Lung (tissue), 12 donors: ENCODE results near the gene BCL11A. TPM values are rescaled to one million over a fixed set of nuclear protein-coding genes. Genes with fewer than 3 reads are reported as not detected.

ENCODE experiments used
- ATAC-seq: fragments of 200-7000 bp; cut with Tn5 transposase; one replicate; pipeline ENCODE4 v1.9.1; 2020; ENCODE audit warnings: moderate number of reproducible peaks; ENCODE audit not compliant: insufficient read depth, low FRiP score
- DNase-seq, 3 donors: peaks; one replicate each; pipeline ENCODE4 v3.0.0-alpha.2; 2013 to 2017
- H3K27ac ChIP-seq, 2 donors: one replicate each; pipeline ENCODE4 v1.5.1; 2013; ENCODE audit warnings: mild to moderate bottlenecking in 2 of 2, moderate library complexity in 2 of 2, control low read depth in 1 of 2, inconsistent platforms in 1 of 2, low read depth in 1 of 2, low read length in 1 of 2
- H3K27me3 ChIP-seq, 3 donors: one replicate each; pipeline ENCODE4 v1.5.1; 2013; ENCODE audit warnings: low read length in 2 of 3; ENCODE audit not compliant: control insufficient read depth in 3 of 3, insufficient read depth in 3 of 3
- H3K36me3 ChIP-seq, 4 donors: one replicate each; pipeline ENCODE4 v1.5.1; 2013; ENCODE audit warnings: low read length in 4 of 4, mild to moderate bottlenecking in 1 of 4, moderate library complexity in 1 of 4; ENCODE audit not compliant: control insufficient read depth in 4 of 4, insufficient read depth in 4 of 4
- H3K4me1 ChIP-seq, 5 donors: one replicate each; pipeline ENCODE4 v1.5.1; 2013; ENCODE audit warnings: low read length in 5 of 5, mild to moderate bottlenecking in 2 of 5, moderate library complexity in 1 of 5; ENCODE audit not compliant: control insufficient read depth in 5 of 5, insufficient read depth in 5 of 5
- H3K4me3 ChIP-seq: one replicate; pipeline ENCODE4 v1.5.1; 2013; ENCODE audit warnings: mild to moderate bottlenecking, control low read depth, moderate library complexity
- H3K9ac ChIP-seq, 2 donors: one replicate each; pipeline ENCODE4 v1.5.1; 2013; ENCODE audit warnings: low read length in 2 of 2, control low read depth in 1 of 2; ENCODE audit not compliant: insufficient read depth in 1 of 2
- H3K9me3 ChIP-seq, 4 donors: one replicate each; pipeline ENCODE4 v1.5.1; 2013; ENCODE audit warnings: low read length in 3 of 4, mild to moderate bottlenecking in 1 of 4, moderate library complexity in 1 of 4; ENCODE audit not compliant: control insufficient read depth in 4 of 4, insufficient read depth in 3 of 4
- WGBS, 2 donors: extraction: QIAGEN DNeasy Blood & Tissue Kit; methylation state at CpG; one replicate each; pipeline ENCODE4 v1.1.7; 2013; 5-methylcytosine and 5-hydroxymethylcytosine counted together
- polyA plus RNA-seq, 2 donors: library from polyadenylated mRNA; stranded (reverse); fragments of 200-250 nt; gene quantifications; one replicate each; pipeline ENCODE4 v1.2.1, GENCODE V29; 2013
- total RNA-seq, 2 donors: library from RNA; depleted of rRNA in 1 of 2; stranded (reverse); fragments of >200 nt in 1 of 2; gene quantifications; one replicate each; pipeline ENCODE4 v1.2.1, GENCODE V29; 2014 to 2021
- TF ChIP-seq, protein P1 (sequence below): IDR thresholded peaks from 2 replicates; pipeline ENCODE4 v1.5.1; 2012; ENCODE audit warnings: mild to moderate bottlenecking; ENCODE audit errors: control extremely low read depth, extremely low read depth
- donor health status: control.
- donor health status: control.
- donor health status: Bipolar disorder and iron deficiency.
- donor health status: healthy.
- donor health status: DM: yes; HTN: yes; CAD: no.

The BCL11A gene
- total and polyA plus RNA-seq, 4 donors: 1.5 to 21.1 (median 4.7) TPM

DNA sequence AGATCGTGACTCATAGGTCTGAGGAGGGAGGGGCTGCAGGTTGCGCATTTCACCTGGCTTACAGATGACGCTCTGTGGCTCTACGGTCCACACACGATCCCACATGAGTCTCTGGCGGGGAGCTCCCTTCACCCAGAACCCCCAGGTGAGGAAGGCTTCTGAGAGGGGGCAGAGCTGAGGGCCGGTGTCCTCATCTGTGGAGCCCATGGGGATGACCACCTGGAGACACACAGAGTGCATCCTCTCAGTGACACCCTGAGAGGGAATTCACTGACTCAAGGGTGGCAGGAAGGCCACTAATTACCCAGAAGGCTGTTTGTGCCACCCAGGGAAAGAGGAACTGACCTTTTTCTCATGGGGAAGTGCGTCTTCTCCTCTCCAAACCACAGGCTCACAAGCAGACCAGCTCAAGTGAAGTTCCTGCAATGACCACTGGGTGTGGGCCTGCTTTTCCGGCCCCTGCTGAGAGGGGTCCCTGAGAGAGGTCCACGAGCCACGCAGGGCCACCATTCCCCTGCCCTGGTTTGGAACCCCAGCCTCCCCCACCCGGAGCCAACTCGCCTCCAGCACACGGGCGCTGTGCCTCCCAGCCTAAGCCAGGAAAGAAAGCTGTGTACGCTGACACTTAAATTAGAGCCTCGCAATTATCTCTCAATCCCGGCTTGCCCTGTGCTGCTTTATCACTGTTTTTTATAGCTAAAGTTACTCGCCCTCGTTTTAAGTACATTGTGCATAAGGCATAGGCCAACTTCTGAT is 114.1 kb downstream of the BCL11A start:
- DNase-seq: peak in 1 of 3 donors; percentile 24

DNA sequence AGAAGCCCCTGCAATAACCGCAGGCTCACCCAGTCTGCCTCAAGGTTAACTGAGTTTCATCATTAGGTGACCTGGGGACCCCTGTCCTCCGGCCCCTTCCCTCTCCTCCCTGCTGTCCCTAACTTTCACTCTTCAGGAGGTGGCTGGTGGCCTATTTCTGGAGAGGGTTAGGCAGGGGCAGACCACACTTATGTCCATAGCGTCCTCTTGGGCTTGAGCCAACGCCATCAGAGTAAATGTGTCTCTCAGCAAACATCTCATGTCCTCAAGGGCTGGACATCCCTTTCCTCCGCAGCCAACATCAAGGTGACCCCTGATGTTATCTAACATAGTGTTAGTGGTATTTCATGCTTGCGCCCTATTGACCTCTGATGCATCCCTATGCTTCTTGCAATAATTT is 114.8 kb downstream of the BCL11A start:
- 87 to 94% methylated on average over 6 of the region's 6 CpGs for WGBS, 2 donors
- TF ChIP-seq, protein P1, sequence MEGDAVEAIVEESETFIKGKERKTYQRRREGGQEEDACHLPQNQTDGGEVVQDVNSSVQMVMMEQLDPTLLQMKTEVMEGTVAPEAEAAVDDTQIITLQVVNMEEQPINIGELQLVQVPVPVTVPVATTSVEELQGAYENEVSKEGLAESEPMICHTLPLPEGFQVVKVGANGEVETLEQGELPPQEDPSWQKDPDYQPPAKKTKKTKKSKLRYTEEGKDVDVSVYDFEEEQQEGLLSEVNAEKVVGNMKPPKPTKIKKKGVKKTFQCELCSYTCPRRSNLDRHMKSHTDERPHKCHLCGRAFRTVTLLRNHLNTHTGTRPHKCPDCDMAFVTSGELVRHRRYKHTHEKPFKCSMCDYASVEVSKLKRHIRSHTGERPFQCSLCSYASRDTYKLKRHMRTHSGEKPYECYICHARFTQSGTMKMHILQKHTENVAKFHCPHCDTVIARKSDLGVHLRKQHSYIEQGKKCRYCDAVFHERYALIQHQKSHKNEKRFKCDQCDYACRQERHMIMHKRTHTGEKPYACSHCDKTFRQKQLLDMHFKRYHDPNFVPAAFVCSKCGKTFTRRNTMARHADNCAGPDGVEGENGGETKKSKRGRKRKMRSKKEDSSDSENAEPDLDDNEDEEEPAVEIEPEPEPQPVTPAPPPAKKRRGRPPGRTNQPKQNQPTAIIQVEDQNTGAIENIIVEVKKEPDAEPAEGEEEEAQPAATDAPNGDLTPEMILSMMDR: no peak
- H3K4me3 ChIP-seq: no peak overlapping the region
- H3K27ac ChIP-seq: peak overlapping the region in 1 of 2 donors; percentile 24
- no peaks in the 10 kb centered on the region for H3K9me3 ChIP-seq
- no peak for DNase-seq
- ATAC-seq: no peak
- H3K4me1 ChIP-seq: peaks cover 0 to 6% (median 2%) of the 10 kb centered on the region in 5 donors
- H3K9ac ChIP-seq: no peak overlapping the region
- H3K27me3 ChIP-seq: no peaks in the 10 kb centered on the region
- H3K36me3 ChIP-seq: no peaks in the 10 kb centered on the region

More for the DNA sequence above, 114.1 kb downstream of the BCL11A start:
- Histone ChIP-seq H3K36me3 (no peaks in the 10 kb centered on the region), H3K9ac (no peak overlapping the region), H3K27ac (peak overlapping the region; percentile 38 to 77), H3K4me3 (no peak overlapping the region), H3K9me3 (no peaks in the 10 kb centered on the region), H3K4me1 (peaks cover 0 to 6% (median 2%) of the 10 kb centered on the region in 5 donors), H3K27me3 (no peaks in the 10 kb centered on the region)
- peak; percentile 71 for ATAC-seq
- TF ChIP-seq, protein P1: no peak
- WGBS, 2 donors: 54 to 67% methylated on average over 20 of the region's 20 CpGs

DNA sequence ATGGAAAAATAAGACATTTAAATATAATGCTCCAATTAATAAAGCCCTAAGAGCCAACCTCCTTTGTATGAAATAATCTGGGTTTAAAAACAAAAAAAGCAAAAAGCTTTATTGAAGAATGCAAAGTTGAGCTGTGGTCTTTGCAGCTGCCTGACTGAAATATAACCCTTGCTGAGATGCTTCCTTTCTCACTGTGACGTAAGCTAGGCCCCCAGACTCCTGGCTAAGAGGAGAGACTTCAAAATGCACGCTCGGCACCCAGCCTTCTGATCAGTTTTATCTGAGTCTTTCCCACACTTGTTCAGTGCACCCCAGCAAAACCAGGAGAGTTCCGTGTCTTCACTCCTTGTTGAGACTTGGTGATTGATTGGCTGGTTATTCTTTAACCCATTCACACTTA is 115.3 kb downstream of the BCL11A start:
- no peaks in the 10 kb centered on the region for H3K36me3 ChIP-seq
- TF ChIP-seq, protein P1: no peak
- H3K27me3 ChIP-seq: no peaks in the 10 kb centered on the region
- H3K27ac ChIP-seq: peak overlapping the region in 1 of 2 donors; percentile 24
- peaks cover 0 to 6% (median 2%) of the 10 kb centered on the region in 5 donors for H3K4me1 ChIP-seq
- 79 to 82% methylated on average over 4 of the region's 4 CpGs for WGBS, 2 donors
- DNase-seq (peak in 1 of 3 donors; percentile 23), ATAC-seq (no peak)
- H3K9ac ChIP-seq: no peak overlapping the region
- no peak overlapping the region for H3K4me3 ChIP-seq
- H3K9me3 ChIP-seq: no peaks in the 10 kb centered on the region
